ENCODE measurements around the gene ANO1. TPM values are rescaled to one million over a fixed set of nuclear protein-coding genes. Genes with fewer than 3 reads are reported as not detected.

The ANO1 gene
- total RNA-seq, 4 donors from 2014 or later, result 1.1 to 27.2 (median 4.2) TPM

GRCh38 chr11:70079691-70080090, 1.6 kb downstream of the ANO1 start:
- TF ChIP-seq CTCF (IDR thresholded peaks at IDR 0.05) (no peak), POLR2A (IDR thresholded peaks at IDR 0.05) (no peak)
- H3K27me3 ChIP-seq, result peaks cover 0 to 14% of the 10 kb centered on the region in 2 donors
- H3K36me3 ChIP-seq, result no peaks in the 10 kb centered on the region
- no peaks in the 10 kb centered on the region for H3K4me1 ChIP-seq
- no peak overlapping the region for H3K27ac ChIP-seq
- no peaks in the 10 kb centered on the region for H3K9me3 ChIP-seq
- no peak overlapping the region for H3K4me3 ChIP-seq
- peak in 1 of 3 donors; percentile 33 for DNase-seq

- no peak for DNase-seq
- Histone ChIP-seq H3K27ac (no peak overlapping the region), H3K27me3 (peaks cover 0 to 14% of the 10 kb centered on the region in 2 donors)
Measured at GRCh38 chr11:70080763-70081162, 2.6 kb downstream of the ANO1 start.

GRCh38 chr11:70082829-70083228, 4.7 kb downstream of the ANO1 start:
- no peaks in the 10 kb centered on the region for H3K9me3 ChIP-seq
- TF ChIP-seq POLR2A (IDR thresholded peaks at IDR 0.05), result no peak
- TF ChIP-seq CTCF (IDR thresholded peaks at IDR 0.05), result peak in 3 of 6 experiments; percentile 18 to 25 (median 25)
- H3K36me3 ChIP-seq, result no peaks in the 10 kb centered on the region
- H3K27me3 ChIP-seq, result peaks cover 0 to 14% of the 10 kb centered on the region in 2 donors
- no peak for DNase-seq
- no peak overlapping the region for H3K27ac ChIP-seq
- H3K4me1 ChIP-seq, result no peaks in the 10 kb centered on the region
- no peak overlapping the region for H3K4me3 ChIP-seq

More at GRCh38 chr11:70080763-70081162, 2.6 kb downstream of the ANO1 start:
- H3K4me3 ChIP-seq, result no peak overlapping the region
- H3K4me1 ChIP-seq, result no peaks in the 10 kb centered on the region
- no peaks in the 10 kb centered on the region for H3K36me3 ChIP-seq
- no peak for TF ChIP-seq CTCF (IDR thresholded peaks at IDR 0.05)
- no peak for TF ChIP-seq POLR2A (IDR thresholded peaks at IDR 0.05)
- no peaks in the 10 kb centered on the region for H3K9me3 ChIP-seq

GRCh38 chr11:70084046-70084984, 6.2 kb downstream of the ANO1 start:
- no peak for DNase-seq
- TF ChIP-seq POLR2A (IDR thresholded peaks at IDR 0.05), result no peak
- TF ChIP-seq CTCF (IDR thresholded peaks at IDR 0.05), result no peak
- Histone ChIP-seq H3K4me3 (no peak overlapping the region), H3K27ac (no peak overlapping the region), H3K36me3 (no peaks in the 10 kb centered on the region), H3K9me3 (no peaks in the 10 kb centered on the region), H3K27me3 (peaks cover 0 to 4% of the 10 kb centered on the region in 2 donors), H3K4me1 (no peaks in the 10 kb centered on the region)

- H3K27ac ChIP-seq, result no peak overlapping the region
- no peak for DNase-seq
- no peaks in the 10 kb centered on the region for H3K36me3 ChIP-seq
Measured at GRCh38 chr11:70085815-70086769, 8.0 kb downstream of the ANO1 start.

More at GRCh38 chr11:70085815-70086769, 8.0 kb downstream of the ANO1 start:
- Histone ChIP-seq H3K4me1 (no peaks in the 10 kb centered on the region), H3K27me3 (no peaks in the 10 kb centered on the region), H3K4me3 (no peak overlapping the region), H3K9me3 (no peaks in the 10 kb centered on the region)
- TF ChIP-seq POLR2A (IDR thresholded peaks at IDR 0.05) (no peak), CTCF (IDR thresholded peaks at IDR 0.05) (no peak)

Measured in Peyer's patch (tissue), 4 donors.